HG02943 (cell line): ENCODE results near the gene IFIT1B.
"Not testable (repeated sequence)": the region's sequence is repeated elsewhere in the genome, so short reads cannot be mapped to it uniquely, and the experiment has no call there.

Source experiments
- ATAC-seq: cut with Tn5 transposase; IDR thresholded peaks from one replicate; pipeline ENCODE4 v1.9.1; 2021; ENCODE audit warnings: mild to moderate bottlenecking, low read depth, moderate library complexity; ENCODE audit not compliant: unreplicated experiment

Gene IFIT1B

DNA sequence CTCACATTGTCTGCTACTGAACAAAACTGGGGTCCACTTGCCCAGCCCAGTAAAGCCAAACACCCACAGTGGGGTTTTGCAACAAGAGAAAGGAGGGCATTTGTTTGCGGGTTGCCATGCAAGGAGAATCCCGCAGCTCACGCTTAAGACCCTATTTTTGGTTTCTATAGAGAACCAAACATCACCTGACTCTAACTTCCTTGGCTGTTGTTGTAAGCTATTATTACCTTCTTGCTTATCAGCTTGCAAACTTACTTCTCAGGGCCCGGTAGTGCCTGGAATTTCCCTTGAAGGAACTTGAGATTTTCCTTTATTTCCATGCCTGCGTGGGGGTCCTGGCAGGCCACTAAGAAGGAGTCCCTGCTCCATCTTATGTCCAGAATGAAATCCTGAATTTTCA, 29.4 kb upstream of the IFIT1B start:
- no peak for ATAC-seq

DNA sequence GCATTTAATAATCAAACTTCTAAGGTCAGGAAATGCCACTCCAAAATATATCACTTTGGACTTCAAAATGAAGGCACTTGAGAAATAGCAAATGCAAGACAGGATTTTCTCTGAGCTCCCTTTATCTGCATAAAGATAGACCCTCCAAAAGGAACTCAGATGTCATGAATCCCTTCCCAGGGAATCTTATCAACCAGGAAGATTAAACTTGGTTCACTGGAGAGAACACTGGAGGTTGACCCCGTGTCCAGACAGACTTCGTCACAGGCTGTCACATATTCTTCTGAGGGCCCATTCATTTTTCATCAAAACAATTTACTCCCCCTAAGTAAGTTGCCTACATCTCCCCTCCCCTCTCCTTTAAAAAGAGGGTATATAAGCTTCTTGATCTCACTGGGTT, 28.9 kb upstream of the IFIT1B start:
- no peak for ATAC-seq

DNA sequence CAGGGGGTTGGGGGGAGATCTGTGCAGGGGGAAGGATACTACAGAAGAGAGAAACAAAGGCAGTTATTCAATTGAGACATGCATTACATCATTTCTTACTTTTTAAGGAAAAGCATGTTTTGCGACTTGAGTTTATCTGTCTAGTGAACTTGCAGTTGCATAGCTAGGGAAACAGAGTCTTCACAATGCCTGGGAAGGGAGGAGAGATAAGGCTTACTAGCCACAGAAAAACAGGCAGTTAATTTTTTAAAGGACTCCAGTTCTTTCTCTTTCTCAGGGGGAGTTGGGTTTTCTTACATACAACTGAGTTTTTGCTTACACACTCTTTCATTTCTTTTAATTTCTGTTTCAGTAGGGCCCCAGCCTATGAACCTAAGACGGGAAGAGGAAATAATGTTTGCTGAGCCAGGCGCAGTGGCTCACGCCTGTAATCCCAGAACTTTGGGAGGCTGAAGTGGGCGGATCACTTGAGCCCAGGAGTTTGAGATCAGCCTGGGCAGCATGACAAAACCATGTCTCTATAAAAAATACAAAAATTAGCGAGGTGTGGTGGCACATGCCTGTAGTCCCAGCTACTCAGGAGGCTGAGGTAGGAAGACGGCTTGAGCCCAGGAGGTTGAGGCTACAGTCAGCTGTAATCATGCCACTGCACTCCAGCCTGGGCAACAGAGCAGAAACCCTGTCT, 27.1 kb upstream of the IFIT1B start:
- not testable (repeated sequence) for ATAC-seq

DNA sequence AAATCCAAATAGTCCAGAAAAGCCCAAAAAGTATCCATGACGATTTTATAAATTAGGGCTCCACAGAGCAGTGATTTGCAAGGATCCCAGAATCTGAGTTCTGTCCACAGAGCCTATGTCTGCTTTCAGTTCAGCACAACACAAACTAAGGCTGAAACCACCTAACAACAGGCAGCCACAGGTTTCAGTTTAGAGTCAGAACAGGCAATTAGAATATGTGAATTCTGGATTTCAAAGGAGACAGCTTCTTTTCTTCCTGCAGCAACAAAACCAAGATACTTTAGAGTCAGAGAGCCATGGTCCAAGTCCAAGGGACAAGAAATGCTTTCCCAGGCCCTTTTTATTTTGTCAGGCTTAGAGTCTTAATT, 26.5 kb upstream of the IFIT1B start:
- peak; percentile 73 for ATAC-seq

DNA sequence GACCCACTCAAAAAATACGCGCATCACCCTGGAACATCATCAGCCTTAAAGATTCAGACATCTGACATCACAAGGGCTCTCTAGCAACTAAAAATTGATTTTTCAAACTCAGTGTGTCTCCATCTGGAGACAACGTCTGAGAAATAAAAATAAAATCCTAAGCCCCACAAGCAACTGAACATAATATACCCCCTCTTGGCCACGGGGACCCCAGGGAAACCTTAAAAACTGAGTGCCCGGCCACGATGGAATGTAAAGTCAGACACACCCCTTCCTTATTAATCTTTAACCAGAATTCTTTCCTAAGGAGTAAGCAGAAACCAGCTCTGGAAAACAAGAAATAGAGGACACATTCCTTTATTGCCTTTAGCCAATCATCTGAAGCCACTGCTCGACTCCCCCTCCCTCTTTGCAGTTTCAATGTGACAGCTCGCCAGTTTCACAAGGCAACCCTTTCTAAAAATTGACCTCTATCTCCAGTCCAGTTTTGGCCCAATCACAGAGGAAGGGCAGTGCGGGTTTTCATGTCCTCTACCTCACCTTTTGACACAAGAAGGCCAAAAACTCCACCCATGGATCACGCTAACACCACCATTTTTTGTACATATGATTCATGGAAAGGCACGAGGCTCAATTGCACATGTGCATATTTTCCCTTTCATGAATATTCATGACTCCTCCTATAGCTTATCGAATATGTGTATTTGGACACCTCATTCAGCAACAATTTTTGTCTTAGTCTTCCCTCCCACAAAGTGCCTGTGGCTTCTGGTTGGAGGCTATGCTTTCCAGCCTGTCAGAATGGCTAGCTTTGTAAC, 25.9 kb upstream of the IFIT1B start:
- no peak for ATAC-seq

DNA sequence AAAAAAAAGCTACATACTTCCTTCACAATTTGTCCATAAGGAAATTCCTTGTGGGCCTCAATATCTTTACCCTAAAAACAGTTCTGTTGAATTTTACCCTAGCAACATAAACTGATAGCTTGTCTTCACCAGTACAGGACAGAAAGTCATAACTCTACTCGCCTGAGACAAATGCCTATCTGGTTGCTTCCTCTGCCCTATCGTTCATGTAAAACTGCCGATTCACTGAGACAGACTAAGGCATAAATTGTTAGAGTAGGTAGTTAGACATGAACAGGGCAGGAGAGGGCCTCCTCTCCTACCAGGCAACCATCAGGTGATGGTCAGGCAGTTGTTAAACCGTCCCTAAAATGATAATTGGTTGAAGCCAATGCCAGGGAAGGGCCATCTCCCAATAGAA, 25.1 kb upstream of the IFIT1B start:
- ATAC-seq: no peak

DNA sequence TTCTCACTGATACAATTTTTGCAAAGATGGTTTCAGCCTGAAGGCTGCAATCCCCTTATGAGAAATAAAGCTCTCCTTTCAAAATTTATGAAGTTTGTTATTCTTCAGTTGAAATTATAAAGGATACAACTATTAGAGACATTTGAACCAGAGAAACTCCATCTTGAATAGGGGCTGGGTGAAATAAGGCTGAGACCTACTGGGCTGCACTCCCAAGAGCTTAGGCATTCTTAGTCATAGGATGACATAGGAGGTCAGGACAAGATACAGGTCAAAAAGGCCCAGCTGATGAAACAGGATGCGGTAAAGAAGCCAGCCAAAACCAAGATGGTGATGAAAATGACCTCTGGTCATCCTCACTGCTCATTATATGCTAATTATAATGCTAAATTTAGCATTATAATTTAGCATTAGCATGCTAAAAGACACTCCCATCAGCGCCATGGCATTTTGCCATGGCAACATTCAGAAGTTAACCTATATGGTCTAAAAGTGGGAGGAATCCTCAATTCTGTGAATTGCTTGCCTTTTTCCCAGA, 22.4 kb upstream of the IFIT1B start:
- no peak for ATAC-seq

DNA sequence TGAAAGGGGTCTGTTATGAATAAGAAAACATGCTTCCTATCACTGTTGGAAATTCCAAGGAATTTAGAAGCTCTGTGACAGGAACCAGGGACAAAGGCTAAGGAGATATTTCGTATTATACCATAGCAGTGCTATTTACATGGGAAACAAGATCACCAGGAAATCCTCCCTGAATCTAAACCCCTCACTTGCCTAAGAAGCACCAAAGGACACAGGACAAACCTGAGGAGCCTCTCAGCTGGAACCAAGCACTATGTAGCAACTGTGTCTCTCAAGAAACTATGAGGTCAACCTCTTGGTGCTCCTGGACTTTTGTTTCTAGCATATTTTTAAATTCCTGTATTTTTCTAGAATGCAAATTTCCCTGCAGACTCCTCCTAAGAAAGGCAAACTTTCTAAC, 20.8 kb upstream of the IFIT1B start:
- ATAC-seq: no peak

DNA sequence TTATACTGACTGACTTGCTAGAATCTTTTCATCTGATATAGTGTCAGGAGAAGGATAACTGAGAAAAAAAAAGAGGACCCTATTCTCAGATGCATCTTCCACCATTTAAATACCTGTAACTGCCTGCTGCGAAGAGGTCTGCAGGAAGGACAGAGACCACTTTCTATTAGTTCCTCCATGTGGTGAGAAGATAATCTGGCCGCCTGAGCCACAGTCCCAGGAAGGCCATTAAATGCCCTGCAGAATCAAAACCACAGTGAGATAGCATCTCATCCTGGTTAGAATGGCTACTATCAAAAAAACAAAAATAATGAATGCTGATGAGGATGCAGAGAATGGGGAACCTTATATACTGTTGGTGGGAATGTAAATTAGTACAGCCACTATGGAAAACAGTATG, 19.9 kb upstream of the IFIT1B start:
- no peak for ATAC-seq

DNA sequence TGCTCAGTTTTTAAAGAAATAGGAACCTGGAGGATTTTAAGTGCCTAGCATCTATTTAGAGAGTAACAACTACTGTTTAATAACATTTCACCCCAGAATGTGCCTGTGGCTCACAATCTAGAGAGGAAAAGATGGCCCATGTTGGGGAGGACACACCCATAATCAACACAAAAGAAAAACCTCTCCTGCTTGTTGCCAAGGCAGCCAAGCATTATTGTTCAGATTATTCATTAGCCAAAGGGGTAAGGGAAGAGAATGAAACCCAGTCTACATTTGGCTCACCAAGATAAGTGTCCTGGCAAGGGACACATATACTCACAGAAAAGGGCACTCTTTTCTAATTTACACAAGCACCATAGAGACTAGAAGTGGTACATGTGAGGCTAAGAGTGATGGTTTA, 17.7 kb upstream of the IFIT1B start:
- ATAC-seq: no peak

DNA sequence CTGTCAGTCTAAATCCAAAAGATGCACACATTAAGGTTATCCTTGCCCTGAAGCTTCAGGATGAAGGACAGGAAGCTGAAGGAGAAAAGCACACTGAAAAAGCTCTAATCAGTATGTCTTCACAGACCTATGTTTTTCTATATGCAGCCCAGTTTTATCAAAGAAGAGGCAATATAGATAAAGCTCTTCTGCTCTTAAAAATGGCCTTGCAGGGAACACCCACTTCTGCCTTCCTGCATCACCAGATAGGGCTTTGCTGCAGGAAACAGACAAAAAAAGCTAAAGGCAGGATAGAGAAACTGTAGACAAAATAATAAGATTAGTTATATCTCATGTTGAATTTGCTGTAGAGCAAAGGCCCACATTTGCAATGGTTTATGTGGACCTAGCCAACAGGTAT, 14.9 kb upstream of the IFIT1B start:
- ATAC-seq: no peak

DNA sequence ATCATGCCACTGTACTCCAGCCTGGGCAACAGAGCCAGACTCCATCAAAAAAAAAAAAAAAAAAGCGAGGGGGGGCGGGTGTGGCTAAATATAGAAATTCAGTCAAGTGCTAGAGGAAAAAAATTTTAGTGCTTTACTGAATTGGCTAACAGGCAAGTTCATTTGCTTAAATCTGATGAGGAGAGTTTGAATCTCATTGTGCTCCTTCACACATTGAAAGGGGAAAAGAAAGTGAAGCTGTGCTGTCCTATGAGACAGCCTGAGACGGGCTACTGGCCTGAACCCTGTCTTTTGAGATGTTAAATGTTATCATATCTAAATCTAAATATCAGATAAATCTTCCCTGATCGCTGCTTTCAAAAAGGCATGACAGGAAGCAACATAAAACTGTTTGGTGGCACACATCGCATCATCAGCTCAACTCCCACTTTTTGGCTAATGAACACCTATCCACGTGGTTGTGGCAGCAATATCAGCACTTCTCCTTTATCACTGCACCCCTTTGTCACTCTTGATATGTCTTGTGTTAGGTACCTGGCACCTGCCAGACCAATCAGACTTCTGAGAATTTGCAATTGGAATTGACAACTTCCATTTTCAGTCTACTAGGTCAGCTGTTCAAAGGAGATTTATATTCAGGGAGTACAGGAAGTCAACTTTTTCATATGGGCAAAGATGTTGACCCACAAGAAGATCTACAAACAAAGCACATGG, 14.0 kb upstream of the IFIT1B start:
- no peak for ATAC-seq

DNA sequence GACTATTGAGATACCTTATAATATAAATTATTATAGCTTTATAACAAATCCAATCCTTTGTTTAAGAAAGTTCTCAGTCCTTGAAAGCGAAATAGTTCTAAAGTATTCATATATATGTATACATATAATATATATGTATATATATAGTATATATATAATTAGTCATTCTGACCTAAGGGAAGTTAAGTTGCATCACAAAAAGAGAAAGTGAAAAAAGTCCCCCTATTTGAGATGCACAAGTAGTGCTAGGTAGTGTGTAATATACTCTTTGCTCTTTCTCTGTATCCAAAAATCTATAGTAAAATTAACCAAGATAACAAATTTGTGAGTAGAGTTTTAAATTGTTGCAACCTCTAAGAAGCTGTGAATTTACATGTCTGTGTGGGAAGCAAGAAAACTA, 13.3 kb upstream of the IFIT1B start:
- ATAC-seq: no peak

DNA sequence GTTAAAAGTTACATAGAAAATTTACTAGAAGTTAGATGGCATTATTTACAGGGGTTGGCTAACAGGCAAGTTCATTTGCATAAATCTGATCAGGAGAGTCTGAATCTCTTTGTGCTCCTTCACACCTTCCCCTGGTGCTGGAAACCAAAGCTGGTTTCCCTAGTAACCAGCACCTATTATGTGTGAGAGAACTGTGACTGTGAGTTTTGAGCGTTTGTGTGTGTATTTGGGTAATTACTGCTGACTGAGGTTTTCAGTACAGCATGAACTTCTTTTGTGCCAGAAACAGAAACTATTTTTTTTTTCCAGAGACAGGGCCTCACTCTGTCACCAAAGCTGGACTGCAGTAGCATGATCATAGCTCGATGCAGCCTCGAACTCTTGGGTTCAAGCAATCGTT, 10.3 kb upstream of the IFIT1B start:
- ATAC-seq: peak; percentile 56

DNA sequence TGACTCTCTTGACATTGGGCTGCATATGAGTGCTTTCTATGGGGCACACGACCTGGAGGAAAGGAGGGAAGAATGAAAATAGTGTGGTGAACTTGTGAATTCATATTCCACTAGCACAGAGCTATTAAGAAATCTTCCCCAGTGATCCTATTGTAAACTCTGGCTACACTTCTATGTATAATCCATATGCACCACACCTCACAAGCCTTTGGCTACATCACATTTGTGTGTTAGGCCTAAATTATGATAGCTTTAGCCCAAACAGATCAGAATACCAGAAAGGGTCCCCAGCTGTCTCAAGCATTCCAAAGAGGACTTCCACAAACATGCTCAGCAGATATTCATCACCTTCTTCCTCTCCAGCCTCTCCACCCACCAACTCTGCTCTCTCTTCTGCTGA, 9.7 kb upstream of the IFIT1B start:
- no peak for ATAC-seq

DNA sequence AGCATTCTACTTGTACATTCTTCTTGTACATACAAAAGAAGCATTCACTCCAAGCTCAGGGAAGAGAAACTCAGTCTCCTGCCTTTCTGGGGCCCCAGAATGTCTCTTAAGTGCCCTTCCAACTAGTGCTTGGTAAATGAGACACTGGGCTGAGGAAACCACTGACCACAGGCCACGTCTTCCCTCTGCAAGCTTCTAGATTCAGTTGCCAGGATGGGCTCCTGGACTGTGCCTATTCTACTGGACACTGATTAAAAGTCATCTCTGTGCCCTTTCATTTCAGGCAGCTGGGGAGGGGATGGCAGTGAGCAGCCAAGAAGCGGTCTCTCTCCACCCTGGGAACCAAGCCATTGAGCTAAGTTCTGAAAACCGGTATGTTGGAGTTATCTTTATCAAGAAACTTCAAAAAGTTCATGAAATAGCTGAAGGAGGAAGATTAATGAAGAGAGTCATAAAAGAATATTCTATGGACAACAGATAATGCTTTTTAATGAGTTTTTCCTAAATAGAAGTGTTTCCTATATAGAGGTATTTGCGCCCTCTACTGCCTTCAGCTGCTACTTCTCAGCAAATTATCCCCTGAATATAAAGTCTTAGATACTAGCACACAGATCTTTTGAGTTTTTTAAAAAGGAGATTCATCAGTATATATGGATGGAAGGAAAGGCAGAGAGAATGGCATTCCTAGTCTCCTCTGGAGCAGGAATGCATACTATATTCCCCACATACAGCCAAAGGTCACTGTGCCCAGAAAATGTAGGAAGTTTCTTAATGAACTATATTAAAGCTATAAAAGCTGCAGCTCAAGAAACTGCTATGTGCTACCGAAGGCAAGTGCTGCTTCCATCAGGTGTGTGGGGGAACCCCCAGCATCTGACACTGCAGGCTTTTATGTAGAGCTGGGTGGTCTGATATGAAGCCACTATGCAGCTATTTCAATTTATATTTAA, 8.4 kb upstream of the IFIT1B start:
- no peak for ATAC-seq

DNA sequence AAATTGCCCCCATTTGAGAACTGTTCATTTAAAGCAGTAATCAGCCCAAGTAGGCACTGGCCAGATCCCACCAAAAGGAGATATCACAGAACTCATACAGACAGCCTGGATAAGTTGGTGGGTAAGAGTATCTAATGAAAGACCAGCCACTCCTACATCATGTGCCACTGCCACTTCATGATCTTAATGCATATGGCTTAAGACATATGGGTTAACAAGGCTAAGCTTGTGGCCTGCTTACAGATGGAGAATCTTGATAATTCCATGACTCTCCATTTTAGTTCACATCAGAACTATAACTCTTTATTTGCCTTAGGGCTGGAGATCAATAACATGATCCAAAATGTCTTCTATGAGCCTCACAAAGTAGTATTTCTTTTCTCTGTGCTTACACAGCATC, 6.8 kb upstream of the IFIT1B start:
- no peak for ATAC-seq

DNA sequence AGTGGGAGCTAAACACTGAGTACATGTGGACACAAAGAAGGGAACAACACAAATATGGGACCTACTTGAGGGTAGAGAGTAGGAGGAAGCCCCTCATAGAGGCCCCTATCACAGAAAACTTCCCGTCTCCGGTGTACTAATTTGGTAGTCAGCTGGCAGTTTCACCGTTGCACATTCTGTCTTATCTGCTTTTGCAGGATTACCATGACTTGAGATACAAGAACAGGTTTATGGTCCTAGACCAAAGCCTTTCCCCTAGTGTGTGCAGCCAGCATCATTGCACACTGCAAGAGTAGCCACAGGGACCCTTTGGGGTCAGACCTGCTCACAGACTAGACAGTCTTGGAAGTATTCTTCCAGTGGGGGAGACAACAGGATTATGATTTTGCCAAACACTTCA, 5.9 kb upstream of the IFIT1B start:
- ATAC-seq: no peak

DNA sequence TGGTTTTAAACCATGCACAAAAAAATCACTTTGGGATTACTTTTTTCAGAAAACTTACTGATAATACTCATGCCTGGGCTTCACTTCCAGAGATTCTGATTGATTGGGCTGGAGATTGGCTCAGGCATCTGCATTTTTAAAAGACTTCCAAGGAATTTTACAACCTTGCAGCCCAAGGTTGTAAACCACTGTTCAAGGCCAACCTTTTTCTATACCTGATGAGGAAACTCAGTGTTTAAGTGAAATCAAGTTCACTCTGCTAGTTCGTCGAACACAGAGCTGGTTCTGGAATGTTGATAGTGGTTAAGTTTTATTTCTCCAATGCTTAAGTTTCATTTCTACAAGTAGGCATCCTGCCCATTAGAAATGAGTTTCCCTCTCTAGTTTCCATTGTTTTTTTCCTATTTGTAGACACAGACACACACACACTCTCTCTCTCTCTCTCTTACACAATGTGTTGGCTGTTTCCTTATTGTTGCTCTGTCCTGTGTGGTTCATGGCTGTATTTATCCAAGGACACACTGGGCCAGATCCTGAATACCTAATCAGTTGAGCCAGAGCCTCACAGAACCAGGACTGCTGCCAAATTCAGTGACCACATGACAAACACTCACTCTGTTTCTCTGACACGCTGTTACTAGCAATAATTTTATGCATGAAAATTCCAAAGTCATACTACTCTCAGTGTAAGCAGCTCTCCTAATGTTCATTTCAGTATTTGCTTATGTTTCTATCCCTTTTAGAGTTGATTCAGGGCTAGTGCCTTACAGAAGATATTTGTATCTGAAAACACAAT, 3.7 kb upstream of the IFIT1B start:
- ATAC-seq: no peak
